Uterus (tissue), 4 donors: Measurements from ENCODE around the gene PAX6. TPM values are rescaled to one million over a fixed set of nuclear protein-coding genes. Genes with fewer than 3 reads are reported as not detected.

Source experiments
- DNase-seq, 2 donors: peaks; one replicate each; pipeline ENCODE4 v3.0.0-alpha.2; 2019 to 2020
- H3K27ac ChIP-seq, 2 donors: fragments of 200-600 bp; sonication (generic); 1 replicate in 1 of 2; 2 replicates in 1 of 2; pipeline ENCODE4 v1.5.1; 2016 to 2018
- H3K27me3 ChIP-seq, 2 donors: fragments of 200-600 bp; sonication (generic); one replicate each; pipeline ENCODE4 v1.5.1; 2018 to 2019; ENCODE audit warnings: control low read depth in 1 of 2
- H3K36me3 ChIP-seq, 2 donors: fragments of 200-600 bp; sonication (generic); one replicate each; pipeline ENCODE4 v1.5.1; 2019; ENCODE audit warnings: control low read depth in 1 of 2
- H3K4me1 ChIP-seq, 2 donors: fragments of 200-600 bp; sonication (generic); one replicate each; pipeline ENCODE4 v1.5.1; 2018 to 2019; ENCODE audit warnings: control low read depth in 1 of 2
- H3K4me3 ChIP-seq, 2 donors: fragments of 200-600 bp; sonication (generic); 1 replicate in 1 of 2; 2 replicates in 1 of 2; pipeline ENCODE4 v1.5.1; 2018 to 2019; ENCODE audit warnings: mild to moderate bottlenecking in 1 of 2
- H3K9me3 ChIP-seq, 2 donors: fragments of 200-600 bp; sonication (generic); one replicate each; pipeline ENCODE4 v1.5.1; 2019; ENCODE audit warnings: control low read depth in 1 of 2
- POLR2A ChIP-seq, 2 donors: fragments of 450-650 bp; IDR thresholded peaks; one replicate each; pipeline ENCODE4 v1.6.1; 2016; ENCODE audit warnings: antibody characterized with exemption in 2 of 2, mild to moderate bottlenecking in 1 of 2, moderate library complexity in 1 of 2
- intact Hi-C: fragments of 100-400 bp; cut with DNase I; formaldehyde crosslinking; loops from one replicate; pipeline ENCODE4 v1.15.1; 2023; ENCODE audit warnings: low total_unique reads
- total RNA-seq, 4 donors: library from RNA; depleted of rRNA in 3 of 4; stranded (reverse); fragments of >200 nt in 3 of 4; gene quantifications; one replicate each; pipeline versions ENCODE4 v1.1.0 to v1.2.4, GENCODE V29; 2014 to 2023
- TF ChIP-seq, protein P1 (sequence below), 4 experiments: fragments of 200-600 bp in 2 of 4; fragments of 450-650 bp in 2 of 4; sonication (generic) in 2 of 4; IDR thresholded peaks; one replicate each; pipeline ENCODE4 v1.5.1; 2016 to 2019; ENCODE audit warnings: antibody characterized with exemption in 4 of 4, mild to moderate bottlenecking in 2 of 4, moderate library complexity in 1 of 4
- donor health status: DM: yes; HTN: yes; CAD: no.

PAX6 gene
- total RNA-seq, 4 donors from 2014 or later, result 0.62 TPM; not detected in 3

DNA sequence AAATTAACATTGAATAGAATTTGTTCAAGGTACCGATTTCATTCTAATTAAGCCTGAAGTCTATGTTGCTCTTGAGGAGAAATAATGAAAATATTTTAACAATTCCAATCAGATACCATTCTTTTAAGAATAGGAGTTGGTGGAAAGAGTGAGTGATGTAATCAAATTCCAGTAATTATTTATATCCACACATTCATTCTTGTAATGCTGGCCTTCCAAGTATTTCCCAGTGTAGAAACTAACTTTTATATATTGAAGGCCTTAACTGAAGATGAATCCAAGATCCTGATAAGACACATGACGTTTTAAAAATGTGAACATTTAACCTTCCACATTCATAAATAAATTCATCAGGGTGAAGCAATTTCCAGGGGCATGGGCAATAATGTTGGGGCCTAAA, 36.6 kb upstream of the PAX6 start:
- no peak overlapping the region for H3K27ac ChIP-seq
- no peaks in the 10 kb centered on the region for H3K27me3 ChIP-seq
- TF ChIP-seq POLR2A (IDR thresholded peaks at IDR 0.05), result no peak
- TF ChIP-seq, protein P1, sequence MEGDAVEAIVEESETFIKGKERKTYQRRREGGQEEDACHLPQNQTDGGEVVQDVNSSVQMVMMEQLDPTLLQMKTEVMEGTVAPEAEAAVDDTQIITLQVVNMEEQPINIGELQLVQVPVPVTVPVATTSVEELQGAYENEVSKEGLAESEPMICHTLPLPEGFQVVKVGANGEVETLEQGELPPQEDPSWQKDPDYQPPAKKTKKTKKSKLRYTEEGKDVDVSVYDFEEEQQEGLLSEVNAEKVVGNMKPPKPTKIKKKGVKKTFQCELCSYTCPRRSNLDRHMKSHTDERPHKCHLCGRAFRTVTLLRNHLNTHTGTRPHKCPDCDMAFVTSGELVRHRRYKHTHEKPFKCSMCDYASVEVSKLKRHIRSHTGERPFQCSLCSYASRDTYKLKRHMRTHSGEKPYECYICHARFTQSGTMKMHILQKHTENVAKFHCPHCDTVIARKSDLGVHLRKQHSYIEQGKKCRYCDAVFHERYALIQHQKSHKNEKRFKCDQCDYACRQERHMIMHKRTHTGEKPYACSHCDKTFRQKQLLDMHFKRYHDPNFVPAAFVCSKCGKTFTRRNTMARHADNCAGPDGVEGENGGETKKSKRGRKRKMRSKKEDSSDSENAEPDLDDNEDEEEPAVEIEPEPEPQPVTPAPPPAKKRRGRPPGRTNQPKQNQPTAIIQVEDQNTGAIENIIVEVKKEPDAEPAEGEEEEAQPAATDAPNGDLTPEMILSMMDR (IDR thresholded peaks at IDR 0.05), result no peak
- no peak for DNase-seq
- H3K4me3 ChIP-seq, result no peak overlapping the region
- no peaks in the 10 kb centered on the region for H3K9me3 ChIP-seq
- no peaks in the 10 kb centered on the region for H3K4me1 ChIP-seq
- intact Hi-C loops, result no loop called here
- no peaks in the 10 kb centered on the region for H3K36me3 ChIP-seq

- Histone ChIP-seq H3K9me3 (no peaks in the 10 kb centered on the region), H3K27ac (no peak overlapping the region), H3K27me3 (no peaks in the 10 kb centered on the region), H3K36me3 (no peaks in the 10 kb centered on the region), H3K4me3 (no peak overlapping the region), H3K4me1 (no peaks in the 10 kb centered on the region)
- no peak for TF ChIP-seq POLR2A (IDR thresholded peaks at IDR 0.05)
- TF ChIP-seq, protein P1 (IDR thresholded peaks at IDR 0.05), result no peak
- no peak for DNase-seq
- intact Hi-C loops, result no loop called here
These were observed 34.2 kb upstream of the PAX6 start for GRCh38 chr11:31845331-31845730.

GRCh38 chr11:31844351-31844750, 33.2 kb upstream of the PAX6 start:
- intact Hi-C loops, result no loop called here
- Histone ChIP-seq H3K27me3 (no peaks in the 10 kb centered on the region), H3K9me3 (no peaks in the 10 kb centered on the region), H3K36me3 (no peaks in the 10 kb centered on the region), H3K27ac (no peak overlapping the region), H3K4me3 (no peak overlapping the region), H3K4me1 (no peaks in the 10 kb centered on the region)
- no peak for TF ChIP-seq POLR2A (IDR thresholded peaks at IDR 0.05)
- TF ChIP-seq, protein P1 (IDR thresholded peaks at IDR 0.05), result no peak
- DNase-seq, result no peak

- TF ChIP-seq, protein P1 (IDR thresholded peaks at IDR 0.05), result no peak
- no peak for TF ChIP-seq POLR2A (IDR thresholded peaks at IDR 0.05)
- H3K27me3 ChIP-seq, result no peaks in the 10 kb centered on the region
- no peak for DNase-seq
- H3K27ac ChIP-seq, result no peak overlapping the region
- no peaks in the 10 kb centered on the region for H3K4me1 ChIP-seq
- H3K36me3 ChIP-seq, result no peaks in the 10 kb centered on the region
- intact Hi-C loops, result no loop called here
- no peaks in the 10 kb centered on the region for H3K9me3 ChIP-seq
- H3K4me3 ChIP-seq, result no peak overlapping the region
These were observed 30.3 kb upstream of the PAX6 start for GRCh38 chr11:31841435-31841834.

DNA sequence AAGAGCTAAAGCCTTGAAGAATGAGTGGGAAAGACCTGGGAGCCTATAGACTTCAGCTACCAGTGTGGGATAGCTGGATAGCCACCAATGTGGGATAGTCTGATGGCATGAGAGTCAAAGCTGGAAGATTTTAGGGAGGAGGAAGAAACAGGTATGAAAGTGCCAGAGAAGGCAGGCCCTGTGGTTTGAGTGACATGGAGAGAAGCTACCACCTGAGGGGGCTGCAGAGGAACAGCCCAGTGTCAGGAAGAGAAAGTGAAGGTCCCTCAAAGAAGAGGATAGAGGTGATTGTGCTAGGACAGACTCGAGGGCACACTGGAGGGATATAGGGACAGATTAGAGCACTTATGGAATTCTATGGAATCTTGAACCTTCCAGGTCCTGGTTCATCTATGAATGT, 23.1 kb upstream of the PAX6 start:
- Histone ChIP-seq H3K27ac (no peak overlapping the region), H3K4me1 (no peaks in the 10 kb centered on the region), H3K4me3 (no peak overlapping the region), H3K9me3 (no peaks in the 10 kb centered on the region), H3K36me3 (no peaks in the 10 kb centered on the region), H3K27me3 (peaks cover 0 to 18% of the 10 kb centered on the region in 2 donors)
- TF ChIP-seq, protein P1 (IDR thresholded peaks at IDR 0.05), result no peak
- no peak for TF ChIP-seq POLR2A (IDR thresholded peaks at IDR 0.05)
- intact Hi-C loops, result no loop called here
- no peak for DNase-seq
